ENCODE measurements around the gene ARMS2.

The ARMS2 gene

DNA sequence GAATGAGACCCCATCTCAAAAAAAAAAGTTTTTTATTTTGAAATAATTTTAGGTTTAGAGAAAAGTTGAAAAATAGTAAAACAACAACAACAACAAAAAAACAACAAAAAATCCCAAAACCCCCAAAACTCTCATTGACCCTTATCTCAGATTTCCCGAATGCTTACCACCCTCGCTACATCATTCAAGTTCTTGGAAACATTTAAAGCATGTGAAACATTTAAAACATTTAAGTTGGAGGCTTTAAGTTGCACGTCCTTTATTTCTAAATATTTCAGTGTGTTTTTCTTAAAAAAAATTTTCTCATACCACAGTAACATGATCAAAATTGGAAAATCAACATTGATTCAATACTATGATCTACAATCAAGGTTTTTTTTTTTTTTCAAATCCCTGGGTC lies 382 bp upstream of the ARMS2 start:
- DNase-seq: no peak

DNA sequence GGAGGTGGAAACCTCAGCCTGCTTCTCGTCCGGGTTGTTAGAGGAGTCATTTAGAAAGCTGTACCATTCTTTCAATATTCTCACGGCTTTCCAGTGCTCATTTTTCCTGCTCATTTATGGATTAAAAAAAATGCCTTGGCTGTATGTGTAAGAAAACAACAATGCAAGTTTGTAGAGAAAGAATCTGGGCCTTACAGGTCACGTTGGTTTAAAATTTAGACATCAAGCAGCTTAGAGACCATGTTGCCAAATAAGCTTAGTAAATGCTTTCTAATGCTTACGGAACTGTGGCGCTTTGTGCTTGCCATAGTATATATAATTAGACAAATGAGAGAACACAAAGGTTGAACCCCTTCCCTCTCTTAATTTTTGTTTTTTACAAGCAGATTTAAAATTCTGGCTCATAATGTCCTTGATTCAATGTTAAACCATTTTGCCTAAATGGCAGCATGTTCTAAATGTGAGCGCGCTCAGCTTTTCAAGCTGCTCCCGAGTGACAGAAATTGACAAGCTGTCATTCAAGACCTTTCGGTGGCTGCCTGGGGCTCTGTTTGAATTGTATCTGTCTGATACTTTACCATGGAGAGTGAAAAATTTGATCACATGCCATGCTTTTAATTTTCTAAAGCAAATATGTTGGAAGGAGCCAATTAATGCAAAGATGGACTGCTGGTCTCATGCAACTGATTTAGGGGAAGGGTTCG lies 1.1 kb downstream of the ARMS2 start:
- no peak for DNase-seq

DNA sequence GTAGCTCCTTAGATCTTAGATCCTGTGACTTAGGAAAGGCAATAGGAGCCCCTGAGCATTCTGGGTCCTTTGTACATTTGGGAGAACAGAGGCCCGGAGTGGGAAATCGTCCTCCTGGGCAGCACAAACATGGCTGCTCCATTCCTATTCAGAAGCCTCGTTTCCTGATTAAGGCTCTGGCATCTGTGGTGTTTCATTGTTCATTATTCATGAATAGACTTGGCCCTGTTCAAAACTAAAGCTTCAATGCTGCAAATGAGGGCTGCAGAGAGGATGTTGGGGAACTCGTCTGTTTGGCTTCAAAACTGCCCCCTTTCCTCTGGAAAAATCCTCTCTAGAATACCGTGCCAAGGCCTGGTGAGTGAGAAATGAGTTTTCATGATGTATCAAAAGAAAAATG lies 3.5 kb downstream of the ARMS2 start:
- DNase-seq: no peak

DNA sequence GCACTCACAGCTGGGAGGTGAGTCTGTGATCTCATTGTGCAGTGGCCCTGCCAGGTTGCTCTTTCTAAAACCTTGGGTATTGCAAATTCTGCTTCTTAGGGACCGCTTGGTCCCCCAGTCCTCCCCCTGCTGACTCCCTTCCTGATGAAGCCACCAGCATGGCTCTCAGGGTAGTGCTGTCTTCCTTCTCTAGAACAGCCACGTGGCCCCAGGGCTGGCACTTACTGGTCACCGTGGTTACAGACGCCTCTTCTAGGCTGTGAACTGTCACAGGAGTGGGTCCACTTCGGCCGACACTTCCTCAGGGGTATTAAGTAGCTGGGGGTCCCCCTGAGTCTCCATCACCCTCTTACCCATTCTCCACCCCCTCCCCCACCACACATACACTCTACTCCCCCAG lies 4.2 kb downstream of the ARMS2 start:
- DNase-seq: no peak

DNA sequence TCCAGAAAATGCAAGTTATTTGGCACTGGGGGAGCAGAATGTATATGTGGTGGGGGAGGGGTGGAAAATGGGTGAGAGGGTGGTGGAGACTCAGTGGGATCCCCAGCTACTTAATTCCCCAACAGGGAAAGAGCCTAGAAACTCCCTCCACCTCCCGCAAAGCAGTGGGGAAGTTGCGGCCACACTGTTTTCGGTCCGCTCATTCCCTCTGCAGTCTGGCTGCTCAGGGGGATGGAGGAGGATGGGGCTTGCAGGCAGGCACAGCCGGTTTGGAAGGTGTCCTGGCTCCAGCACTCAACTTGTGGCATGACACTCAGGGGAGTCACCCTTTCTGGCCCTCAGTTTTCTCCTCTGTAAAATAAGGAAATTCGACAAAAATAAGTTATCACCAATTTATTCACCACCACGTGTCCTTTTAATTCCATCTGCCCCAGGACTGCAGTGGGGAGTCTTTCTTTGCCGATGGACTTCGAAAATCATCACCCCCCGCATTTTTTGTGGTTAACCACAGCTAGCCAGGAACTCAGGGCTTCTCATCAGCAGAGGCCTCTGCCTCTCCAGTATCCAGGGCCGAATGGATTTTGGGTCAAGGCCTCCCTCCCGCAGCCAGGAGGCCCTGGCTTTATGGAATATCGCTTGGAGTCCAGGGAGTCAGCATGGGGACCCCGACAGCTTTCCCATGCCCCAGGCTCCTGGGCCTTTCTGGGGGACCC lies 5.3 kb downstream of the ARMS2 start:
- DNase-seq: no peak

DNA sequence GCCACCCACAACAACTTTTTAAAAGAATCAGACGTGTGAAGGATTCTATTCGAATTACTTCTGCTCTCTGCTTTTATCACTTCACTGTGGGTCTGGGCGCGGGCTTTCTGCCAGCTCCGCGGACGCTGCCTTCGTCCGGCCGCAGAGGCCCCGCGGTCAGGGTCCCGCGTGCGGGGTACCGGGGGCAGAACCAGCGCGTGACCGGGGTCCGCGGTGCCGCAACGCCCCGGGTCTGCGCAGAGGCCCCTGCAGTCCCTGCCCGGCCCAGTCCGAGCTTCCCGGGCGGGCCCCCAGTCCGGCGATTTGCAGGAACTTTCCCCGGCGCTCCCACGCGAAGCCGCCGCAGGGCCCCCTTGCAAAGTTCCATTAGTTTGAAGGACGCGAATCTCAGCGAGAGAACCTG lies 6.4 kb downstream of the ARMS2 start:
- no peak for DNase-seq

DNA sequence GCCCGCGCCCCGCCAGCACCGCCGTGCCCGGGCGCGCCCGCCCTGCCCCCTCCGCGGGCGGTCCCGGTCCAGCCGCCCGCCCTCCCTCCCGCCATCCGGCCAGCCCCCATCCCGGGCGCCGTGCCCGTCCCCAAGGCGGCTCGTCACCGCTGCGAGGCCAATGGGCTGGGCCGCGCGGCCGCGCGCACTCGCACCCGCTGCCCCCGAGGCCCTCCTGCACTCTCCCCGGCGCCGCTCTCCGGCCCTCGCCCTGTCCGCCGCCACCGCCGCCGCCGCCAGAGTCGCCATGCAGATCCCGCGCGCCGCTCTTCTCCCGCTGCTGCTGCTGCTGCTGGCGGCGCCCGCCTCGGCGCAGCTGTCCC lies 6.9 kb downstream of the ARMS2 start, which contains the start of gene HTRA1:
Gene HTRA1, plus strand, starts transcription at position 187 of the 362 bp plus-strand sequence. Its CDS starts 100 bp downstream, at position 287.
- DNase-seq: no peak

DNA sequence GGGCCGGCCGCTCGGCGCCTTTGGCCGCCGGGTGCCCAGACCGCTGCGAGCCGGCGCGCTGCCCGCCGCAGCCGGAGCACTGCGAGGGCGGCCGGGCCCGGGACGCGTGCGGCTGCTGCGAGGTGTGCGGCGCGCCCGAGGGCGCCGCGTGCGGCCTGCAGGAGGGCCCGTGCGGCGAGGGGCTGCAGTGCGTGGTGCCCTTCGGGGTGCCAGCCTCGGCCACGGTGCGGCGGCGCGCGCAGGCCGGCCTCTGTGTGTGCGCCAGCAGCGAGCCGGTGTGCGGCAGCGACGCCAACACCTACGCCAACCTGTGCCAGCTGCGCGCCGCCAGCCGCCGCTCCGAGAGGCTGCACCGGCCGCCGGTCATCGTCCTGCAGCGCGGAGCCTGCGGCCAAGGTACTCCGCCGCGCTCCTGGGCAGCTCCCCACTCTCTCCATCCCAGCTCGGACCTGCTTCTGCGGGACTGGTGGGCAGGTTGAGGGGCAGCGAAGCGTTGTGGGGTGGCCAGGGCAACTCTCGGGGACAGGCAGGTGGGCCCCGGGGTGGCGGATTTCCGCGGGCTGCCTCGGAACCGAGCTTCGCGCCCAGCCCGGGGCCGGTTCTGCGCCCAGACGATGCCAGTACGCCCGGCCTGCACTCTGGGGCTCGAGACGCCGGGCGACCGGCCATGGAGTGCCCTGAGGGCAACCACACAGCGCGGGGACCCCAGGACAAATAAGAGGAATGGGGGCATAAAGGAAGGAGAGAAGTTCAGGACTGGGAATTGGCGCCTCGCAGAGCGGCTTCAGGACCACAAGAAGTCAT lies 7.5 kb downstream of the ARMS2 start:
- no peak for DNase-seq

DNA sequence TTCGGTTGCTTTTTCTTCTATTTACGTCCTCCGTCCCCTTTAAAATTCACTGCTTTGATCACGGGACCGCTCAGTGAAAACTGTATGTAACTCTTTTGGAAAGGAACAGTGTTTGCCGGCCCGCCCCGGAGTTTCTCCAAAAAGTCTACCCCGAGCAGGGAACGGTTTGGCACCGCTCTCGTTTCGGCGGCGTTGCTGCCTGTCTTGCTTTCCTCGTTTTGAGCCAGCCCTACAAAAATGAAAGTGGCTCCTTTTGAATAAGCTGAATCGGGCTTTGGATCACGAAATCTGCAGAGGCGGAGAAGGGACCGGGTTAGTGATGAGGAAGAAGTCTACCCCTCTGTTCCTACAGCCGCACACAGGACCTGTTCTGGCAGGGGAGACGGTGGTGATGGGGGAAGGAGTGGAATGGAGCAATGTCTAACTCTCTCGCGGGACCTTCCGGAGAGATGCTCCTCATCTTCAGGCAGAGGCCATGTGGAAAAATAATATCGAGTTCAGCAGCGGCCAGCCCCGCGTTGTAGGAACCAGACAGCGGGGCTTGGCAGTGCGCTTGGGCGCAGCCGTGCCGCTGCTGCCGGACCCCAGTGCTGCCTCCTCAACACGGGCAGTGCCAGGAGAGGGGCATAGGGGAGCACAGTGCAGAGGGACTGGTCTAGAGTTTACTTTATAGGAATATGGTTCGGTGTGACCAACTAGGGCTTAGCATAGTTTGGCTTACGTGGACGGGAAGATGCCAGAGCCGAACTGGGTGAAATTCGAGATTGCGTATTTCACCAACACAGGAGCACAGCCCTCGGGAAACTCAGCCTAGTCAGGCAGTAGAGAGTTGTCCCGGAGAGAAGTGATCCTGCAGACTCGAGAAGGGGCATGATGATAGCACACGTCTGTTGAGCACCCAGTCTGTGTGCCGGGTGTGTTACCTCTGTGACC lies 8.3 kb downstream of the ARMS2 start:
- DNase-seq: no peak

DNA sequence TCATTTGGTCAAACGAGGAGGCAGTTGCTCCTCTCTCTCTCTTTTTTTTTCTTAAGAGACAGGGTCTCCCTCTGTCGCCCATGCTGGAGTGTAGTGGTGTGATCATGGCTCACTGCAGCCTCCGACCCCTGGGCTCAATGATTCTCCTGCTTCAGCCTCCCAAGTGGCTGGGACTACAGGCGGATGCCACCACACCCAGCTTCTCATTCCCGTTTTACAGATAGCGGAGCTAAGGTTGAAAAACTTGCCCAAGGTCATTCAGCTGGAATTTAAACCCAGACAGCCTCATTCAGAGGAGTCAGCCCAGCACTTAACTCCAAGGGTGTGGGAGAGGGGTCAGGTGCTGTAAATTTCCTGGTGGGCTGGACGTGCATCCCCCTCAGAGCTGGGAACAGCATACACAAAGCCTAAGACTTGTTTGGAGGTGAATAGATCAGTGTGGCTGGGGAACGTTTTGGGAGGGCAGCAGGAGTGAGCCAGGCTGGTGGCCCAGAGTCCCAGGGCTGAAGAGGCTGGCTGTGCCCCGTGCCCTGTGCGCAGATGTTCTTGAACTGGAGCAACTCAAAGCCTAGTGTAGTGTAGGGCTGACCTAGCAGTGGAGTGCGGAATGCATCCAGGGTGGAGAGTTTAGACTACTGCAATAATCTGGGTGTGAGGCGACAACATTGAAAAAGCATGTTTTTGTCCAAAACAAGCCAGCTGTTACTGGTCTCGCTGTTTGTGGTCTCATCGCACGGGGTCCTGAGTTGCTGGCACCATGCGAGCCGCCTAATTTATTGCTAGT lies 9.2 kb downstream of the ARMS2 start:
- no peak for DNase-seq

DNA sequence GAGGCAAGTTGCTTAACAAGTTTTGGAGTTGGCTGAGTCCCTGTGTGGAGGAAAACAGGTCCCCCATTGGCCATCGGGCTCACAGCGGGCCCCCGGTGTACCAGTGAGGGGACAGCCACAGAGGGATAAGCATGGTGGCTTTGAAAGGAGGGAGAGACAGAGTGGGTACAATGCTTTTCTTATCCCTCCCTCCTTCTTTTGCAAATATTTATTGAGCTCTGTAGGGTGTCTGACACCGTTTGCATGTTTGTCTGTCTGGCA lies 9.7 kb downstream of the ARMS2 start:
- no peak for DNase-seq

DNA sequence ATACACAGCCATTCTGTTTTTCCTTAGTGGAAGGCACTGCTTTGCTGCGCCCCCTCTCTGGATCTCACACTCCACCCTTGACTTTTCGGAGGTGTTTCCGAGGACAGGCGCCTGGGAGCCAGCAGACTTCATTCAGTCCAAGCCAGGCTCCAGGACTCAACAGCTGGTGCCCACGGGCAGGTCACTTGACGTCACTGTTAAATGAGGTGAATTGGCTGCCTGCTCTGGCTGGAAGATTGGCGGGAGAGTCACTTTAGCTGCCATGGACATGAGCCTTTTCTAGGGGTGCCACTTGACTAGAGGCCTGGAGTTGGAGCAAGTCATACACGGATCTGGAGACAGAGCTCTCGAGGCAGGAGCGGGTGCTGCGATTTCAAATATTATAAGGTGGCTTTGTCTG lies 10.1 kb downstream of the ARMS2 start:
- DNase-seq: no peak

DNA sequence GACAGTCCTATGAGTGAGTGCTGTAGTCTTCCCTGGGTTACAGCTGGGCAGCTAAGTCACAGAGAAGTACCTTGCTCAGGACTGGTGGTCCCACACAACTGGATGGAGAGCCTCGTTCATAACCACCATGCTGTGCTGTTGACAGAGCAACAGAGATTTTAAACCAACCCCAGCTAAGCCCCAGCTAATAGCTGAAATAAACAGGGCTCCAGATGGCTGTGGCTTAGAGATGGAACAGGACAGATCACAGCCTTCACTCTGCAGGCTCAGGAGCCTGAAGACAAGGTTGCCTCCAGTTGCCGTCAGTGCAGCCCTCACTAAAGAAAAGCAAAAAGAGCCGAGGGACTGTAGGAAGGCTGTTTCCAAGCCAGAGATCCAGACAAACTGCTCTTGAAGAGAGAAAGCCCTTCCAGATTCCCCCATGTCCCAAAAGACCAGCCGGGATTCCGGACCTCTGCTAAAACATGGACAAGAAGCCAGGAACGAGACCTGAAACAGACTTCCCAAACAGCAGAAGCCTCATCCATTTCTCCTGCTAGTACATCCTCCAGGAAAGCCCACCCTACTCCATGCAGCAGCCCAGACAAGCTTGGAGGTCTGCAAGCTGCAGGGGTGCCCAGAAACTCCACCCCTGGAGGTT lies 11.1 kb downstream of the ARMS2 start:
- DNase-seq: no peak

DNA sequence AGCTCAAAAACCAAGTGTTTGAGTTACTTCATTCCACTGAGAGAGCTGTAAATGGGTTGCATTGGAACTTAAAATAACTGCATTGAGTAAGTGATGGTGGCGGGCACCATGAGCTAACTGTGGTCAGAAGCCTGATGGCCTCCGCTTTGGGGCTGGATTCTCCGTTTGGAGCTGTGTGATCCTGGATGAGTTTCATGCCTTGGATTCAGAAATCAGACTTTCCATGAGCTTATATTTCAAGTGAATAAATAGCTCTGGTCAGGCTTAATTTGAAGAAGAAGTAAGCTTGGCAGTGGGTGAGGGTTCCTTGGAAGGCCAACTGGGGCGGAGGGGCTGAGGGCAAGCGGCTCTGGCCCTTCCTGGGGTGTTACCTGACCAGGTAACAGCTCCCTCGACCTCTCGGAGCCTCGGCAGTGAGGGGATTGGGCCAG lies 12.5 kb downstream of the ARMS2 start:
- no peak for DNase-seq

DNA sequence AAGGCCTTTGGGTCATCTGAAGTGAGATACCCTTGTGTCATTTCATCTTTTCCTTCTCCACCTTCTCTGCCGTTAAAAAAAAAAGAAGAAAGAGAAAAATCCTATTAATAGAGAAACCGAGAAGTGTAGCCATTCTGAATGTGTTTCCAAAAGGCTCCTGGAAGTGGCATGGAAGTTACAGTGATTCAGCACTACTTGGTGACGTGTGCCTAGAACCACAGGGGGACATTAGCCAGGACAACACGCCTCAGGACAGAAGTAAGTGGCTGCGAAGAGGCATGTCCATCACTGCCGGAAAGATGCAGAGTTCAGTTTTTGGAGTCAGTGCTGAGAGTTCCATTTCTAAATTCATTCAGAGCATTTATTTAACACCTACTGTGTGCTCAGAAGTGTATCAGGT lies 13.2 kb downstream of the ARMS2 start:
- no peak for DNase-seq

DNA sequence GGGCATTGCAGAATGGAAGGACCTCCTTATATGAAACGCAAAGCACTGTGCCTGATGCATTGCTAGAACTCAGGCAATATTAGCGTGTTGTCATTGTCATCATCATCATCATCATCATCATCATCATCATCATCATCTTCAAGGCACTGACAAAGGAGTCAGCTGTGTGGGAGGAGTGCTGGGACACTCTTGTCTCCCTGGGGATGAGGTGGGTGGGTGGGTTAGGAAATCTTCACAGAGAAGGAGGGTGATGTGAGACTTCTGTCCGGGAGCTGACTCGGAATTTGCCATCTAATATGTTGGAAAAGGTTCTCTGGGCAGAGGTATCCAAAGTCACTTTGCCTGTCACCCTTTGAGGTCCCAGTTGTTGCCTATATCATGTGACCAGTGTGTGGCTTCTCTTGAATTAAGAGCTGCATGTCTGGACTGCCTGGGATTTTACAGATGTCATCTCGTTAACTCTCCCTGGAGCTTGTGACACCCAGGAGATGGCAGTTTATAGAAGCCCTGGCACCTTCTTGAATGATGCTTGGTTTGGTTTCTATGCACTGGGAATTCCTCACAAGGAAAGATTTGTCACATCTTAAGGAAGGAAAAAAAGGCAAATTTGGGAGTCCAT lies 14.0 kb downstream of the ARMS2 start:
- no peak for DNase-seq

DNA sequence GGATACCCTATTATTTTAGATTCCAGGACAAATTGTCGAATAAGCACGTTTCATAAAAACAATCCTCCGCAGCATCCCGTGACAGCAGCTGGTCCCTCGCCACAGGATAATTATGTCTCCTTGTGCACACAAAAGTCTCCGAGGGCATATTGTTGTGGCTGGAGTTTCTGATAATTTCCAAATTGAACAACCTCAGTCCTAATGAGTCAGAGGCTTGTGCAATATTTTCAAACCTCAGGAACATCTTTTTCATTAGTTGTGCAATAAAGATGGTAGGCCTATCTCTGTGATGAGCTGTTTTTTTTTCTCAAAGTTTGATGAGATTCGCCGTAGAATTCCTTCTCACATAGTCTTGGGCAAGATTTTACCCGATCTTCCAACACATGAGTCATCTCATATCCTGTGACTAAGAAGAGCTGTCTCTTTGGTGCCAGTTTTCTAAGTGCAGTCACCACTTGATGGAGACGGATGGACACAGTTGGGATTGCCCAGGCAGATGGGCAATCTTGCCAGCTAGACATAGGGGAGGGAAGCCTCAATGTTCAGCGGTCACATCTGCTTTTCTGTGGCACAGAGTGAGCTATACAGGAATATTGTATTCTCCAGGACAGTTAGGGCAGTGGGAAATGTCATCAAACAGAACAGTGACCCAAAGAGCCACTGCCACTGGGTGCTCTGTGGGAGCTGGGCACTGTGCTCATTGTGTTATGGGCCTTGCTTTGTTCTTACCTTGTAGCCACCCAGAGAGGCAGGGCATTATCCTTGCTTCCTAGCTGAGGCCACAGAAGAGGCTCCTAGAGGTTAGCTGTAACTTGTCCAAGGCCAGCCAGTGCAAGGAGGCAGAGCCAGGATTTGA lies 14.7 kb downstream of the ARMS2 start:
- DNase-seq: no peak

DNA sequence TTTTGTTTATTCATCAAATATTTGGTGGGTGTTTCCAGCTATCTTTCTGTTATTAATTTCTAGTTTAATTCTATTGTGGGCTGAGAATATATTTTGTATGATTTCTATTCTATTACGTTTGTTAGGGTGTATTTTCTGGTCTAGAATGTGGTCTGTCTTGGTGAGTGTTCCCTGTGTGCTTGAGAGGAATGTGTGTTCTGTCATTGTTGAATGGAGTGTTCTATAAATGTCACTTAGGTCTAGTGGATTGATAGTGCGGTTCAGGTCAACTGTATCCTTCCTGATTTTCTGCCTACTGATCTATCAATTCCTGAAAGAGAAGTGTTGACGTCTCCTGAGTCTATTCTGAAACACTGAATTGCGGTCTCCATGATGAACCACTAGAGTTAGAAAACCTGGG lies 15.4 kb downstream of the ARMS2 start:
- DNase-seq: no peak

DNA sequence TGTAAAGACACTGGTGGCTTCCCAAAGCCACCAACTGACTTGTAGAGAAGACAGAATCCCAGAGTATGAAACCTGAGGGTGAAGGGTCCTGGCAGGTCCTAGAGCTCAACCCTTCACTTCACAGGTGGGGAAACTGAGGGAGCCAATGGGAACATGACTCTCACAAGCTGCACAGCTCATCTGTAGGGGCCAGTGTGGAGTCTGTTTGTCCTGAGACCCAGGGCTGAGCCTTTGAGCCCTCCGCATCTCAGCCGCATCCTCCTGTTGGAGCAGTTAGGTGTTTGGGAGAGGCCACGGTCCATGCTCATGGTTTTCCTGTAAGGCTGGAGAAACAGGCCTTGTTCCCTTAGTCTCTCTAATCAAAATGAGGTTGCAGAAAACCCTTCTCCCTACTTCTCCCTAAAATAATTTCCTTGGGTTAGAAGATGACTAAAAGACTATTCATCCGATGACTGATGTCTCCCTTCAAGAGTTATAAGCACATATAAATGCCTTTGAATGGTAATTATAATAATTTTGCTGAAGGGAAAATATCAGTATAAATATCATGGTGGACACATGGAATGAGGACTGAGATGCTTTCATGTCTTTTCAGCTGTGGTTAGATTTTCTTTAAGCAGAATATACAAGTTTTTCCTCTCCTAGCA lies 17.2 kb downstream of the ARMS2 start:
- DNase-seq: no peak

DNA sequence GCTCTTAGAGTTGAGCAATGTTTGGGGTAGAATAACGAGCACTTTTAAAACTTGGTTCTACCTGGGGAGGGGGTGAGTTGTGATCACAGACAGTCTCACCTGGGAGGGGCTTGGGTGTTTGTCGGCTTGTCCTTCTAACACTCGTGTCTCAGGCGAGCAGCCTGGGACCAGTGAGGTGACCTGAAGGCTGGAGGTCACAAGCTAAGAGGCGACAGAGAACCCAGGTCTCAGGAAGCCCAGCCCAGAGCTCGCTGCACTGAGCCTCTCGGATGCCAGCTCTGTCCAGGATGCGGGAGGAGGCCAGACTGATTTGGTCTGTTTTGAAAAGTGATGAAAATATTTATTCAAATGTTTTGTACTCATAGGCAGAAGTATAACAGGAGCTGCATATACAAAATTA lies 18.7 kb downstream of the ARMS2 start:
- no peak for DNase-seq

Measured in activated CD4-positive, CD25-positive, alpha-beta regulatory T cell (primary cell).